Forelimb muscle (tissue), 1 donor: ENCODE results near the gene SCOC. TPM values are rescaled to one million over a fixed set of nuclear protein-coding genes. Genes with fewer than 3 reads are reported as not detected.

Experiments used
- polyA plus RNA-seq: library from polyadenylated mRNA; unstranded; fragments of 120-200 nt; gene quantifications from one replicate; pipeline ENCODE4 v1.2.1, GENCODE V29; 2013; ENCODE audit not compliant: insufficient read length

The SCOC gene
- polyA plus RNA-seq, 1 donor = 39.4 TPM

Other genes with a start within 250 kb of the SCOC start
- gene MAML3, start 219.5 kb upstream of the SCOC start, polyA plus RNA-seq = 3.9 TPM
- gene CLGN, start 54.0 kb downstream of the SCOC start, polyA plus RNA-seq = 2.6 TPM
- not detected for gene MGAT4D, start 124.6 kb downstream of the SCOC start, polyA plus RNA-seq
- gene ELMOD2, start 150.5 kb downstream of the SCOC start, polyA plus RNA-seq = 19.4 TPM
- not detected for gene UCP1, start 195.3 kb downstream of the SCOC start, polyA plus RNA-seq